HG03460 (cell line): Measurements from ENCODE around the gene TCHHL1.

ENCODE experiments used
- ATAC-seq: cut with Tn5 transposase; IDR thresholded peaks from one replicate; pipeline ENCODE4 v1.9.1; 2021; ENCODE audit not compliant: unreplicated experiment

Gene TCHHL1

DNA sequence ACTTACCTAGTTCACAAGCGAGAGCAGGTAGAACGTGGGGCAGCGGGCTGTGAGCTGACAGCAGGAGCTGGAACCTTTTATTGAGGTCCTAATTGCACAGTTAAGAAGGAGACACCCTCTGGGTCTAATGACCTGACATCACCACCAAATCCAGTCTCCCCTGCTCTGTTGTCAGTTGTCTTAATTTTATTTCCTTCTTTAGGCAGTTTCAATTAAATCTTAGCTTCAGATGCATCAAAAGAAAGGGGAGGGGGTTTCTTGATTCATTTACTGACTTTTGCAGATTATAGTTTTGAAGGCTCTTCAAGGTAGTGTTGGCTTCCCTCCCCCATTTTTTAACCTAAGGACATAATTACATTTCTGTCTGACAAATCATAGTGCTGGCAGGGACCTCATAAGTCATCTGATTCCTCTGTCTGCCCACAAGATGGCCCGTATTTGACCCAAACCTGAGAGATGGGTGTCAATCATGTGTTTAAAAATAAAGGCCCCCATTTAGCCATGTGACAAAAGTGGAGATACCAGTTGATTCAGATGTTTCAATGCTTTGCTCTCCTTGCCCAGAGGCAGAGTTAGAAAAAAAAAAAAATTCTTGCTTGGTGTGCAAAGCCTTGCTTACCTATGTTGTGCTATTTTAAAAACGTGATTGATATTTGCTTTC lies at the start of gene TCHHL1:
Gene TCHHL1 (minus strand): TSS at position 51 of the 661 bp plus-strand sequence. CDS start 921 bp downstream, outside the sequence.
- no peak for ATAC-seq

DNA sequence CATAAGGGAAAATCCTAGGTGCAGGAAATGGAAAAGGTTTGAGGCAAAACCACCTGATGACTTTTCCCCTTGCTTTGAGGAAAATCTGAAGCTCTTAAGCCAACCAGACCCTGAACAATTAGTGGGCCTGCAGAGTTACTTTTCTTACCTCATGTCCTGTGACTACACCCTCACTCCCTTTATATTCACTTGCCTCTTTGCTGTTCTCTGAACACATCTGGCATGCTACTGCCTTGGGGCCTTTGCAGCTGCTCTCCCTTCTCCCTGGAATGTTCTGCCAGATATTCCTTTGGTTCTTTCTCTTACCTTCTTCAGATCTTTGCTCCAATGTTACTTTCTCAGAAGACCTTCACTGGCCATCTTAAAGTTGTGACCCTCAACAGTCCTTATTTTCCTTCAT lies 48.4 kb upstream of the TCHHL1 start:
- no peak for ATAC-seq

GRCh38 chr1:152130186-152130585 lies 41.3 kb upstream of the TCHHL1 start:
- no peak for ATAC-seq

- ATAC-seq: no peak
Measured at GRCh38 chr1:152127673-152128072, 38.8 kb upstream of the TCHHL1 start.

DNA sequence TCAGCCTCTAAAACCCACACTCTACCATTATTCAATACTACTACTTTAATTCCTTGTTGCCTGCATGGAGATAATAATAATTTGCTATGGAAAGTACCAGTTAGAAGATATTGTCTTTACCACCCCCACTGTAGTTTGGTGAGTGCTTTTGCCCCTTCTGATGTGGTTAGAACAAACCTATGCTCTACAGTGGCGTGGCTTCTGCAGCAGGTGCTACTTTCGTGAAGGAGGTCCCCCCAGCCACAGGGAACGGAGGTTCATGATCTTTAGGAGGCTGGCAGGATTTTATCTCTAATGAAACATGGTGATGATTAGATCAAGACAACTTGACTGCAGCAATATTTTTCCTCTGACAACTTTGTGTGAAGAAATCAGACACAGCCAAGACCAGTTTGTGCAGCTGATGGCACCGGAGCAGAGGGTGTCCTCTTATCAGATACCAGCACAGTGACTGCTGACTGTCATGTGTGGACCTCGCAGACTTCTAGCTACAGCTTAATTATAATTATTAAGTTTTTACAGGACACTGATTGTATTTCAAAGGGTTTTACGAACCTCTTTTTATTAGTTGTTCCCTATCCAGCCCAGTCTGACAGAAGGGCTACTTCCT lies 37.1 kb upstream of the TCHHL1 start:
- ATAC-seq: no peak

DNA sequence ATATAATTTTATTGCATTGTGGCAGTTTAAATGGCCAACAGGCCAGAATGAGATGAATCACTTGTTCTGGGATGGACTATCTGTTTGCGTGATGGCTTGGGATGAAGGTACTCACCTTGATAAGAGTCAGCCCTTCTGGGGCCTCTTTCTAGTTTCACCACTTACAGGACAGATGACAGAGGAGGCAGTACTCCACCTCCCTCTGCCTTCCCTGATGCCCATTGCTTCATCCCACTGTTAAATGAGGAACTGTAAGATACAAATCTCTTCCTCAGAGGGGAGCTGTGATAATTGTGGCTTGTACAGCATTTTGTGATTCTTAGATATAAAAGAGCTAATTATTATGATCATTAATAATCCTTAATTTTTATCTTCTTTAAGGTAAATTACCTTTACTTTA lies 30.1 kb upstream of the TCHHL1 start:
- no peak for ATAC-seq

DNA sequence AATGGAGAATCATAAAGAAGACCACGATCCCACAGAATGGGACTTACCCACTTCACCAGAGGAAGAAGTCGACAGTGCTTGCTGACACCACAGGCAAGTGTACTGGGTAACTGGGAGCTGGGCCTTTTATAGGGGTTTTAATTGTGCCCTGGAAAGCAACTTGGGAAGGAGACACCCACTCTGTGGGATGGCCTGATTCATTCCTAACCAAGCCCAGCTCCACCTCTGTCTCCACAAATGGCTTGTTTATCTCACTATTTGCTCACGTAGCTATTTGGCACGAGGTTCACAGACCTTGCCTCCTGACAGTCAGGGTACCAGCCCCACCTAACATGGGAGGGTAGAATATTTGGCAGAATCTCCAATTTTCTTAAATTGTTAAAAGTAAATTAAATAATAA lies 26.5 kb upstream of the TCHHL1 start, which contains the start of gene TCHH:
Gene TCHH (minus strand): TSS at position 101 of the 400 bp plus-strand sequence. CDS start 1,364 bp downstream, outside the sequence.
- ATAC-seq: no peak

- no peak for ATAC-seq
Measured at GRCh38 chr1:152112885-152113432, 24.1 kb upstream of the TCHHL1 start.

- ATAC-seq: no peak
Measured at GRCh38 chr1:152112101-152112884, 23.4 kb upstream of the TCHHL1 start.

- ATAC-seq: no peak
Measured at GRCh38 chr1:152111515-152111968, 22.7 kb upstream of the TCHHL1 start.

GRCh38 chr1:152110860-152111514 lies 22.1 kb upstream of the TCHHL1 start:
- no peak for ATAC-seq

DNA sequence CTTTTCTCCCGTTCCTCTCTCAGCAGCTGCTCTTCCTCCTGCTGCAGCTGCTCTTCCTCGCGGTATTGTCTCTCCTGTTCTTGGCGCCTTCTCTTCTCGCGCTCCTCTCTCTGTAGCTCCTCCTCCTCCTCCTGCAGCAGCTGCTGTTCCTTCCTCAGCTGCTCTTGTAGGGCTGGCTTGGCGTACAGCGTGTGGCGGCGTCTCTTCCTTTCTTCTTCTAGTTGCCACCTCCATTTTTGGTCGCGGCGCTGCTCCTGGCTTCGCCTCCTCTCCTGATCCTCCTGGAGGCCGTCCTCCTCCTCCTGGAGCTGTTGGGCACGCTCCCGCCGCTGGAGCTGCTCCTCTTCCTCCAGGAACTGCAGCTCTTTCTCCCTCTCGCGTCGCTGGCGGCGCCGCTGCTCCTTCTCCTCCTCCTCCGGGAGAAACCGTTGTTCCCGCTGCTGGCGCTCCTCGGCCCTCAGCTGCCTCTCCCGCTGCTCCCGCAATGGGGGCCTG lies 21.5 kb upstream of the TCHHL1 start:
- no peak for ATAC-seq

DNA sequence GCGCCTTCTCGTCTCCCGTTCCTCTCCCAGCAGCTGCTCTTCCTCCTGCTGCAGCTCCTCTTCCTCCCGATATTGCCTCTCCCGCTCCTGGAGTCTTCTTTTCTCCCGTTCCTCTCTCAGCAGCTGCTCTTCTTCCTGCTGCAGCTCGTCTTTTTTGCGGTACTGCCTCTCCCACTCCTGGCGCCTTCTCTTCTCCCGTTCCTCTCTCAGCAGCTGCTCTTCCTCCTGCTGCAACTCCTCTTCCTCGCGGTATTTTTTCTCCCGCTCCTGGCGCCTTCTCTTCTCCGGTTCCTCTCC lies 21.1 kb upstream of the TCHHL1 start:
- ATAC-seq: no peak

- no peak for ATAC-seq
Measured at GRCh38 chr1:152109231-152109997, 20.6 kb upstream of the TCHHL1 start.

- no peak for ATAC-seq
Measured at GRCh38 chr1:152108882-152109222, 20.0 kb upstream of the TCHHL1 start.

GRCh38 chr1:152107984-152108881 lies 19.4 kb upstream of the TCHHL1 start:
- no peak for ATAC-seq

DNA sequence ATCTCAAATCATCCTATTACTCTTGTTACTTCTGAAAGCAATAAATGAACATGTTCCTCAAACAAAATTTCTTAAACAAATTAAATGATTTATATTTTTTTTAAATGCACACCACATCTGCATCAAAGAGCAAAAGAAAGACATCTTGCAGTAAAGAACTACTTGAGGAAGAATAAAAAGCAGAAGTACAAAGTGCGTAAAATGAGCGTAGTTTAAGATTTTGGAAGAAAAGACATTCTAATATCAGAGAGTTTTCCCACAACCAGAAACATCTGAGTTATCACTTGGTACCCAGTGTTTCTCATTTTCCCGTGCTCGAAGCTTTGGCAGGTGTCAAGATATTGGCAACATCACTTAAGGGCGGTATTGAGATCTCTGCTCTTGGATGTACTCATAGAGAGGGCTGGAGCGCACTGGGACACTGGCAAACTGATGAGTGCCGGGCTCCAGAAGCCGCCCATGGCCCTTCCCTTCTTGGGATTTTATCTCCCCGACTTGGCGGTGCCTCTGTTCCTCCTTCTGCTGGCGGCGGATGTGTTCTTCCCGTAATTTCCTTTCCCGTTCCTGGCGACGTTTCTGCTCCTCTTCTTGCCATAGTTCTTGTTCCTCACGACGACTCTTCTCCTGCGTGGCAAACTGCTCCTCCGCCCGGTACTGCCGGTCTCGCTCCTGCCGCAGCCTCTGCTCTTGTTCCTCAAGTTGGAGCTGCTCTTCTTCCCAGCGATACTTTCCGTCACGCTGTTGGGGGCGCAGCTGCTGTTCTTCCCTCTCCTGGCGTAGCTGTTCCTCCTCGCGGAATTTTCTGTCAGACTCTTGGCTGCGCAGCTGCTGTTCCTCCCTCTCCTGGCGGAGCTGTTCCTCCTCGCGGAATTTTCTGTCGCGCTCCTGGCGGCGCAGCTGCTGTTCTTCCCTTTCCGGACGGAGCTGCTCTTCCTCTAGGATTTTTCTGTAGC lies 18.4 kb upstream of the TCHHL1 start:
- ATAC-seq: no peak

- ATAC-seq: no peak
Measured at GRCh38 chr1:152104854-152105253, 16.0 kb upstream of the TCHHL1 start.
